ENCODE measurements around the gene PLEKHA5.
"Not testable (repeated sequence)": the region's sequence is repeated elsewhere in the genome, so short reads cannot be mapped to it uniquely, and the experiment has no call there.

Gene PLEKHA5

GRCh38 chr12:19203539-19204506 is 74.3 kb downstream of the PLEKHA5 start:
- DNase-seq (ENCODE audit: low spot score), result no peak

GRCh38 chr12:19205120-19205519 is 75.6 kb downstream of the PLEKHA5 start:
- DNase-seq (ENCODE audit: low spot score), result no peak

GRCh38 chr12:19206493-19207077 is 77.1 kb downstream of the PLEKHA5 start:
- no peak for DNase-seq (ENCODE audit: low spot score)

GRCh38 chr12:19208456-19208855 is 78.9 kb downstream of the PLEKHA5 start:
- DNase-seq (ENCODE audit: low spot score), result no peak

GRCh38 chr12:19209661-19210060 is 80.1 kb downstream of the PLEKHA5 start:
- no peak for DNase-seq (ENCODE audit: low spot score)

GRCh38 chr12:19211802-19212201 is 82.3 kb downstream of the PLEKHA5 start:
- DNase-seq (ENCODE audit: low spot score), result no peak

GRCh38 chr12:19212245-19212644 is 82.7 kb downstream of the PLEKHA5 start:
- DNase-seq (ENCODE audit: low spot score), result no peak

- no peak for DNase-seq (ENCODE audit: low spot score)
Measured at GRCh38 chr12:19214020-19214419, 84.5 kb downstream of the PLEKHA5 start.

- DNase-seq (ENCODE audit: low spot score), result no peak
Measured at GRCh38 chr12:19215115-19215514, 85.6 kb downstream of the PLEKHA5 start.

GRCh38 chr12:19217446-19217845 is 87.9 kb downstream of the PLEKHA5 start:
- no peak for DNase-seq (ENCODE audit: low spot score)

GRCh38 chr12:19220205-19220604 is 90.7 kb downstream of the PLEKHA5 start:
- DNase-seq (ENCODE audit: low spot score), result no peak

- DNase-seq (ENCODE audit: low spot score), result no peak
Measured at GRCh38 chr12:19220852-19221466, 91.4 kb downstream of the PLEKHA5 start.

- DNase-seq (ENCODE audit: low spot score), result no peak
Measured at GRCh38 chr12:19222558-19222957, 93.0 kb downstream of the PLEKHA5 start.

- peak; percentile 21 for DNase-seq (ENCODE audit: low spot score)
Measured at GRCh38 chr12:19223018-19223417, 93.5 kb downstream of the PLEKHA5 start.

- DNase-seq (ENCODE audit: low spot score), result no peak
Measured at GRCh38 chr12:19223695-19224094, 94.2 kb downstream of the PLEKHA5 start.

- no peak for DNase-seq (ENCODE audit: low spot score)
Measured at GRCh38 chr12:19224746-19225145, 95.2 kb downstream of the PLEKHA5 start.

GRCh38 chr12:19227190-19227879 is 97.8 kb downstream of the PLEKHA5 start:
- DNase-seq (ENCODE audit: low spot score), result no peak

GRCh38 chr12:19227880-19228210 is 98.3 kb downstream of the PLEKHA5 start:
- DNase-seq (ENCODE audit: low spot score), result no peak

- not testable (repeated sequence) for DNase-seq (ENCODE audit: low spot score)
Measured at GRCh38 chr12:19229021-19229420, 99.5 kb downstream of the PLEKHA5 start.

GRCh38 chr12:19230299-19230866 is 100.8 kb downstream of the PLEKHA5 start:
- no peak for DNase-seq (ENCODE audit: low spot score)

- DNase-seq (ENCODE audit: low spot score), result no peak
Measured at GRCh38 chr12:19230896-19231295, 101.4 kb downstream of the PLEKHA5 start.

- no peak for DNase-seq (ENCODE audit: low spot score)
Measured at GRCh38 chr12:19234171-19234704, 104.7 kb downstream of the PLEKHA5 start.

Data from SW480 (cell line).